ENCODE results near the gene HIP1. TPM values are rescaled to one million over a fixed set of nuclear protein-coding genes. Genes with fewer than 3 reads are reported as not detected.

HIP1 gene
- polyA plus RNA-seq, 3 donors, result 4.3 to 14.8 (median 5.3) TPM

GRCh38 chr7:75743455-75743859 lies 4.7 kb upstream of the HIP1 start:
- no peak for TF ChIP-seq CTCF (IDR thresholded peaks at IDR 0.05)
- no peak for DNase-seq
- H3K9me3 Mint-ChIP-seq, result peaks cover 0 to 3% (median 0%) of the 10 kb centered on the region in 7 donors
- H3K9ac ChIP-seq (ENCODE audit: insufficient read depth, low read length, poor library complexity, severe bottlenecking), result no peak overlapping the region
- H3K79me2 ChIP-seq (ENCODE audit: insufficient read depth, low read length), result no peaks in the 10 kb centered on the region
- no peak overlapping the region for H3K27ac ChIP-seq (ENCODE audit: low read depth in 1 of 2, low read length in 2 of 2)
- no peaks in the 10 kb centered on the region for H3K36me3 Mint-ChIP-seq
- H3K36me3 ChIP-seq (replicated peaks in 1 of 2; ENCODE audit: control insufficient read depth in 1 of 2, insufficient read depth in 2 of 2, low read length in 2 of 2), result no peaks in the 10 kb centered on the region
- H3K4me3 ChIP-seq (replicated peaks in 1 of 3; ENCODE audit: low read depth in 2 of 3, low read length in 3 of 3), result no peak overlapping the region
- peak overlapping the region in 1 of 7 donors; percentile 50 for H3K27ac Mint-ChIP-seq
- no peak overlapping the region for H2AFZ ChIP-seq (ENCODE audit: insufficient read depth, low read depth, low read length, poor library complexity, severe bottlenecking)
- H4K20me1 ChIP-seq (ENCODE audit: insufficient read depth, low read length), result no peaks in the 10 kb centered on the region
- H3K4me3 Mint-ChIP-seq, result no peak overlapping the region
- 100% methylated on average over 1 of the region's 4 CpGs for WGBS (ENCODE audit: insufficient coverage)
- H3K27me3 Mint-ChIP-seq (ENCODE audit: low read depth in 3 of 3), result peaks cover 1 to 7% (median 5%) of the 10 kb centered on the region in 3 donors
- no peaks in the 10 kb centered on the region for H3K9me3 ChIP-seq (replicated peaks in 1 of 2; ENCODE audit: control insufficient read depth in 1 of 2, insufficient read depth in 1 of 2, low read length in 2 of 2)
- peaks cover 25% of the 10 kb centered on the region for H3K4me1 Mint-ChIP-seq
- H3K4me2 ChIP-seq (replicated peaks; ENCODE audit: extremely low read depth, low read length, poor library complexity, severe bottlenecking), result no peak overlapping the region
- intact Hi-C loops (cut with micrococcal nuclease), result loop anchor here in 1 of 2 donors (10.0 kb wide), 1 partner anchor 69 kb away; no protein-coding TSS in a partner anchor
- peaks cover 28 to 31% of the 10 kb centered on the region in 2 donors for H3K4me1 ChIP-seq (ENCODE audit: control insufficient read depth in 1 of 2, insufficient read depth in 2 of 2, low read length in 2 of 2)
- no peaks in the 10 kb centered on the region for H3K27me3 ChIP-seq (ENCODE audit: control insufficient read depth in 2 of 2, insufficient read depth in 2 of 2, low read length in 2 of 2)

- no peaks in the 10 kb centered on the region for H3K36me3 ChIP-seq (replicated peaks in 1 of 2; ENCODE audit: control insufficient read depth in 1 of 2, insufficient read depth in 2 of 2, low read length in 2 of 2)
- H3K79me2 ChIP-seq (ENCODE audit: insufficient read depth, low read length), result peaks cover 6% of the 10 kb centered on the region
- no peaks in the 10 kb centered on the region for H3K9me3 ChIP-seq (replicated peaks in 1 of 2; ENCODE audit: control insufficient read depth in 1 of 2, insufficient read depth in 1 of 2, low read length in 2 of 2)
- H3K4me1 Mint-ChIP-seq, result peaks cover 34% of the 10 kb centered on the region
- H3K4me3 Mint-ChIP-seq, result peak overlapping the region; percentile 57 to 81
- no peaks in the 10 kb centered on the region for H3K9me3 Mint-ChIP-seq
- no peaks in the 10 kb centered on the region for H3K27me3 ChIP-seq (ENCODE audit: control insufficient read depth in 2 of 2, insufficient read depth in 2 of 2, low read length in 2 of 2)
- no peak for TF ChIP-seq CTCF (IDR thresholded peaks at IDR 0.05)
- peak overlapping the region; percentile 80 to 99 (median 90) for H3K27ac Mint-ChIP-seq
- H2AFZ ChIP-seq (ENCODE audit: insufficient read depth, low read depth, low read length, poor library complexity, severe bottlenecking), result peak overlapping the region; percentile 41
- peaks cover 36 to 40% of the 10 kb centered on the region in 2 donors for H3K4me1 ChIP-seq (ENCODE audit: control insufficient read depth in 1 of 2, insufficient read depth in 2 of 2, low read length in 2 of 2)
- H3K27ac ChIP-seq (ENCODE audit: low read depth in 1 of 2, low read length in 2 of 2), result peak overlapping the region; percentile 90 to 93
- peaks cover 2% of the 10 kb centered on the region for H4K20me1 ChIP-seq (ENCODE audit: insufficient read depth, low read length)
- H3K9ac ChIP-seq (ENCODE audit: insufficient read depth, low read length, poor library complexity, severe bottlenecking), result no peak overlapping the region
- H3K27me3 Mint-ChIP-seq (ENCODE audit: low read depth in 3 of 3), result peaks cover 1 to 10% (median 8%) of the 10 kb centered on the region in 3 donors
- intact Hi-C loops (cut with micrococcal nuclease), result loop anchor here in 1 of 2 donors (10.0 kb wide), 1 partner anchor 66 kb away; no protein-coding TSS in a partner anchor
- peak overlapping the region; percentile 75 for H3K4me2 ChIP-seq (replicated peaks; ENCODE audit: extremely low read depth, low read length, poor library complexity, severe bottlenecking)
- no peaks in the 10 kb centered on the region for H3K36me3 Mint-ChIP-seq
- H3K4me3 ChIP-seq (replicated peaks in 1 of 3; ENCODE audit: low read depth in 2 of 3, low read length in 3 of 3), result peak overlapping the region; percentile 8 to 80 (median 14)
- peak; percentile 73 to 85 (median 82) for DNase-seq
- 0% methylated on average over 5 of the region's 13 CpGs for WGBS (ENCODE audit: insufficient coverage)
Measured at GRCh38 chr7:75740846-75741497, 2.2 kb upstream of the HIP1 start.
